Body of pancreas (tissue), 2 donors: ENCODE measurements around the gene PANX1. TPM values are rescaled to one million over a fixed set of nuclear protein-coding genes. Genes with fewer than 3 reads are reported as not detected.

Experiments used
- total RNA-seq, 2 donors: library from RNA; depleted of rRNA; stranded (reverse); fragments of >200 nt; gene quantifications; one replicate each; pipeline ENCODE4 v1.1.0, GENCODE V29; 2016

PANX1 gene
- total RNA-seq, 2 donors from 2014 or later, result 8.6 to 14.2 TPM

Other genes with a start within 250 kb of the PANX1 start
- not detected for gene HEPHL1, start 107.5 kb upstream of the PANX1 start, total RNA-seq
- gene IZUMO1R, start 175.7 kb downstream of the PANX1 start, total RNA-seq, result not detected